Adipose tissue (tissue), 3 donors: Measurements from ENCODE around the gene MAPRE2. TPM values are rescaled to one million over a fixed set of nuclear protein-coding genes. Genes with fewer than 3 reads are reported as not detected.
A peak's percentile ranks its signal among the peaks of the same experiment; 100 is the strongest.

Experiments used
- H3K27ac ChIP-seq: one replicate; pipeline ENCODE4 v1.5.1; 2013; ENCODE audit warnings: low read depth, low read length
- WGBS, 3 donors: extraction: QIAGEN DNeasy Blood & Tissue Kit; methylation state at CpG; one replicate each; pipeline ENCODE4 v1.1.7; 2013; 5-methylcytosine and 5-hydroxymethylcytosine counted together
- polyA plus RNA-seq, 3 donors: library from polyadenylated mRNA; stranded (reverse); fragments of 200-250 nt; gene quantifications; one replicate each; pipeline ENCODE4 v1.2.3, GENCODE V29; 2013
- donor health status: healthy with polysubstance abuse.
- donor health status: Bipolar disorder and iron deficiency.
- donor health status: healthy.

Gene MAPRE2
- polyA plus RNA-seq, 3 donors, result 7.2 to 17.1 (median 10.8) TPM

DNA sequence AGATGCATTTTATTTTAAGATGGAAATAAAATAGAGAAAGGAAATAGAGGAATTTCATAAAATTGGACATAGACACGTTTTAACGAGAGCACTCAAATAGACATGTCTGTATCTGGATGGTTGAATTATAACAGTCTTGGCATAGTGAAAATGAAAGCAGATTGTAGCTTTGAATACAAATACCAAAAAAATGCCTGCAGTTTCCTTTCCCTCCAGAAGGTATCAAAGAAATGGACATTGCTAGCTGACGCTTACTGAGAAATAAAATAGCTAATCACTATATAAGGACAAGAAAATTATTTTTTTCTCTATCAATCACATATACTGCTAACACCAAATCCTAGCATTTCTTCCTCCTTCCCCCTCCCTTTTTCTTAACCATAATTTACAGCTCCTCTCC lies 11.4 kb upstream of the MAPRE2 start:
- WGBS, 3 donors, result 1 to 50% (median 9%) methylated on average over 3 of the region's 3 CpGs
- H3K27ac ChIP-seq, result no peak overlapping the region

DNA sequence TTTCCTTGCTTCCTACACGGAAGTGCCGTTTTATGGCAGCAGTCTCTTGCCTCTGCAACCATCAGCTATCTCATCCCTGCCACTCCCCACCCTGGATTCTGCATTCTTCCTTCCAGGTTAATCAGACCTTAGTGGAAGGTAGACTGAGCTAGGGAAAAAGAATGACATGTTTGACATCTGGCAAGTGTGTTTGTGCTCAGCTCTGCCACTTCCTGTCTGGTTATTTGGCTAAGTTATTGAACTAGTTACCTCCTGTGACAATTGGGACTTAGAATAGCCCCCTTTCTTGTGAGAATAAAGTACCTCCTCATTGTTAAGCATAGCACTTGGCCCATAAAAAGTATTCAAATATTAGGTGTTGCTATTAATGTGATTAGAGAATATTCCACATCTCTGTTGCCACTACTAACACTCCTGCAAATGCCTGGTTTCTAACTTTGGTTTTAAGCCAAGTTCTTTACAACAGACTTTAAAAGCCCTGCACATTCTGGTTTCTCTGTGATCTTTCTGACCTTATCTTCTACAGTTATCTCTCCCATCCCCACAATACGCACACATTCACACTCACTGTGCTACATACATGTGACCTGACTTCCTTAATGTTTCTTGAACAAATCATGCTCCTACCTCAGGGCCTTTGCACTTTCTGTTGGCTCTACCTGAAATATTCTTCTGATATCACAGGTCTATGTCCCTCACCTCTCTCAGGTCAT lies 10.8 kb upstream of the MAPRE2 start:
- WGBS, 3 donors, result 30 to 46% (median 33%) methylated on average over 3 of the region's 3 CpGs

DNA sequence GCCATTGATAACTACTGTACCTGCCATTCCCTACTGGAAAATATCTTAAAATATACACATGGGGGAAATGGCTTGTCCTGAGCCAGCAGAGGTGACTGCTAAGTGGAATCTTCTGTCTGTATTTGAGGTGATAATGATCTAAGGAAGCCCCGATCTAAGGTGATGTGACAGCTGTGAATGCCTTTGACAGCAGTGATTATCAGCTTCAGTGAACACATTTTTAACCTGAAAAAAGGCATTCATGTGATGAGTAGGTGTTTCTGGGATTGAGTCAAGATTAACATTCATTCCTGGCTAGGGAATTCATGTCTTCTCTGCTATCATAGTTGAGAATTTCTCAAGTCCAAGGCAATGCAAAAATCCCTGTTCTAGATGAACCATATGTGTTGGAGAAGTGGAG lies 9.1 kb upstream of the MAPRE2 start:
- H3K27ac ChIP-seq, result no peak overlapping the region
- WGBS, 3 donors, result 70 to 80% (median 77%) methylated on average over 1 of the region's 1 CpG

More for the DNA sequence above, 10.8 kb upstream of the MAPRE2 start:
- H3K27ac ChIP-seq, result no peak overlapping the region

DNA sequence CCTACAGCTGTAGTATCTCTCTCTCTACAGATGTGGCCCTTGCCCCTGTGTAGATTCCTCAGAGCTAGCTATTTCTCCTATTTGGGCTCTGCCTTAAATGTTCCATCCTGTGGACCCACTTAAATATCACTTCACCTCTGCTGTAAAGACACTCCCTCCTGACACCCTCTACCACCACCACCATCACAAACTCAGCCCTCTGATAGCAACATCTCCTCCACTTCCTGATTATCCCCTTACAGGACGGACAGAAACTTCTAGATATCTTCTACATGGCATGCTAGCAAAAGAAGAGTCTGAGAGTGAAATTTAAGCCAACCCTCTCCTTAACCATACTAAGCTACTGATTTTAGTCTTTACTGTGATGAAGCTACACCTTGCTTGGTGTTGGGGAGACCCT lies 3.2 kb upstream of the MAPRE2 start:
- 64 to 88% (median 71%) methylated on average over 1 of the region's 1 CpG for WGBS, 3 donors
- H3K27ac ChIP-seq, result no peak overlapping the region

DNA sequence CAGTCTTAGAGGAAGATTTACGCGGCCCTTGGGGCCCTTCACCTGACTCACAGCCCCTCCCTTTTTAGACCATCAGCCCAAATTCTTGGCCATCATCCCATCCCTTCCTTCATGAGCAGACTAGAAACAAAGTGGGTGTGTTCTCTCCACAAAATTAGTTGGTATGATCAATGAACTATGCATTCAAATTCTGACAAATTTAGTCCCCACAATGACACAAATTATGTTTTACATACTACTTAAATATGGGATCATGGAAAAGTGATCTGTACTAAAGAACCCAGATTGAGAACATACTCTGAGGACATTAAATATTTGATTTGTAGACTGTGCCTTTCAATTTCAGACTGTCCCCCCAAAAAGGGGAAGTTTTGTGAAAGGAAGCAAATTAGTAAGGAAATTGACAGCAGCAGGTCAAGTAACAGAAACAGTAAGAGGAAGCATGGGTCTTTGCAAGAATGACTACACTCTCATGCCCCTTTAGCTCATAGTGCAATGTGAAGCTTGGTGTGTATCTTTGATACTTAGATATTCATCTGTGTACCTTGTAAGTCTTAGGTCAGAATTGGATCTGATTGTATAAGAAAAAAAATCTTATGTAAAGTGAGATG lies 2.2 kb upstream of the MAPRE2 start:
- 57 to 90% (median 58%) methylated on average over 2 of the region's 2 CpGs for WGBS, 3 donors
- no peak overlapping the region for H3K27ac ChIP-seq

DNA sequence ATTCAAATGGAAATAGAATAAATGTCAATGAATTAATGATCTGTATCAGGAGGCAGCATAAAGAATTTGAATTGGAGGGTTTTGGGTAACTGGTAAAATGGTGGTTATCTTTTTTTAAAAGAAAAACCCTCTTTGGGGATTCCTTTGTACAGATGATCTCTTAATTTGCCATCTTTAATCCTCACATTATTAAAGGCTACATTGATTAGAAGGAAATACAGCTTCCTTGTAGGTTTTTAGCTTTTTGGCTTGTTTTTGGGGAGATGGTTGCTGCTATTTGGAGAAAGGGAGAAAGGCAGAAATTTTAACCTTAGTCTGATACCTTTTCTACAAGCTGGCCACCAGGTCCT lies 600 bp upstream of the MAPRE2 start:
- no peak overlapping the region for H3K27ac ChIP-seq

DNA sequence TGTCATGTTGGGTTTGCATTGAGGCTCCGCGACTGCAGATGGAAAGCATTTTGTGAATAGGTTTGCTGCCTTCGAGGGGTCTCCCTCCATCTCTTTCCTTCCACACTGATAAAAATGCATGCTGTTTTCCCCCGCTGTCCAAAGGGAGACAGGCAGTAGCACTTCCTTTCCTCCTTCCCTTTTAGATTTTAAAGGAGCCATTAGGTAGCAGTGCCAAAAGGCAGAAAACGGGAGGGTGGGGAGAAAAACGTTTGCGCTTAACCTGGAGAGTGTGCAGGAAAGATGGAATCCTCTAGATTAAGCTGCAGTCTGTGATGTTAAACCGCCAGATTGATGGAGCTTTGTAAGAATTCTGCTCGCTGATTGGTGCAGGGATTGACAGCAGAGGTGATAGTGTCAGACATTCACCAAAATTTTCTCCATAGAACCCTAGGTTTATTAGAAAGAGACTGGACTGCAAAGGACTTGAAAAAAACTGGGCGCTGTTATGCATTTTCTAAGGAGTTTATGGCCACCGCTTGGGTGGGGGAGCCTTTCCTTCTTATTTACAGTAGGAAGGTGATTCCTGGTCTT lies 688 bp downstream of the MAPRE2 start:
- WGBS, 3 donors, result 1 to 2% (median 2%) methylated on average over 11 of the region's 11 CpGs
- H3K27ac ChIP-seq, result peak overlapping the region; percentile 7

DNA sequence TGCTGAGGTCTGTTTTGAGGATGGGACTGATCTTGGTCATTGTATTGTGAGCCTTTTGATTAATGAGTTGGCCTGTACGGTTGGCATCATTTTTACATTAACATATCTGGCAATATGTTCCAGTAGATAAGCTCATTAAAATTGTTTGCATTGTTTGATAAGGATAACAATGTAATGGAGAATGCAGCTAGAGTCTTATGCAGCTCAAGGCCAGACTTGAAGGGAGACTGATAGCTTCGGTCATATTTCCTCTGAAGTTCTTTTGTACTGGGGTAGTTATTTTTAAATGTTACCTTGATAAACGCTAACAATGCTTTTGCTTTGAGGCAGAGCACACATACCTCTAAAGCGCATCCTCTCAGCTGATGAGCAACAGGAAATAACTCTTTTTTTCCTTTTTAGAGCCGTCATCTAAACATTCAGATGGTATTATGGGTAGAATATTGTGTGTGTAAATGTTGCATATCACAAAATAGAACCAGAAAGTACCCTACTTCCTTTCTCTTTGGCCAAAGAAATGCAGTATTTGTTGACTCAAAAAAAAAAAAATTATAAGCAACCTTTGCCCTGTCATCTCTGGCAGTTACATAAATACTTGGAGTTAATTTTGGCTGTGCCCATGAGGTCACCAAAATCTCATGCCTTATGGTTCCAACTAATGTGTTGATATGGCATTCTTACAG lies 1.3 kb downstream of the MAPRE2 start:
- no peak overlapping the region for H3K27ac ChIP-seq
- WGBS, 3 donors, result 12 to 19% (median 18%) methylated on average over 5 of the region's 5 CpGs

DNA sequence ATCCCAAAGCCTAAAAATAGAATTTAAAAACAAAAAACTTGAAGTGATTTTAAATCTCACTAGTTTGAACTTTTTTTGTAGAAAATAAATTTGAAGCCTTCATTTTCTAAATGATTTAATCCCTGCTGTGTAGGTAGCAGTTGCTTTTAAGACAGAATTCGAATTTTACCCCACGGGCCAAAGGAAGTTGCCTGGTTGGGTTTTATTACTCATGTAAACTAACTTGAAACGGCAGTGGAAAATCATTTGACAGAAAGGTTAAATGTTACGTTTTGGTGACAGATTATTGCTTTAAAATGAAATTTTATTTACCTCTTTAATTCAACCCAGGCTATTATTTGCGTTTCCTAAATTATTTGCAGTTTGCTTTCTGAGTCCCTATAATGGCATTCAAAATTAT lies 2.0 kb downstream of the MAPRE2 start:
- H3K27ac ChIP-seq, result no peak overlapping the region
- WGBS, 3 donors, result 37 to 57% (median 44%) methylated on average over 5 of the region's 5 CpGs

DNA sequence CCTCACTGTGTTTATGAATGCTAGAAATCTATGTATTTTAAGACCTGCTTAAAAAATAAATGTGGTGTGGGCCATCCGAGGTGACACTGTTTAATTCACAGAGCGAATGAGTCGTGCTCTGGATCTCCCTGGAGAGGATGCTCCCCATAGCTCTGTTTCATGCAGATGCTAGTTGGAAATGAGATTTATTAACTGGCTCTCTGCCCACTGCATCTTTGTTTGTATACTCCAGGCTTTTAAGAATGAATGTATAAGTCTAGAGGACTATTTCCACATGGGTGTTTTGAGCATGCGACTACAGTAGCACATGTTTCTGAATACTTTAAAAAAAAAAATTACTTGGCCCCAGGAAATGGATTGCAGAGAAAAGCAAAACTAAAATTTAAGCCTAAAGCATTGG lies 3.9 kb downstream of the MAPRE2 start:
- 20 to 67% (median 34%) methylated on average over 4 of the region's 4 CpGs for WGBS, 3 donors
- H3K27ac ChIP-seq, result no peak overlapping the region

DNA sequence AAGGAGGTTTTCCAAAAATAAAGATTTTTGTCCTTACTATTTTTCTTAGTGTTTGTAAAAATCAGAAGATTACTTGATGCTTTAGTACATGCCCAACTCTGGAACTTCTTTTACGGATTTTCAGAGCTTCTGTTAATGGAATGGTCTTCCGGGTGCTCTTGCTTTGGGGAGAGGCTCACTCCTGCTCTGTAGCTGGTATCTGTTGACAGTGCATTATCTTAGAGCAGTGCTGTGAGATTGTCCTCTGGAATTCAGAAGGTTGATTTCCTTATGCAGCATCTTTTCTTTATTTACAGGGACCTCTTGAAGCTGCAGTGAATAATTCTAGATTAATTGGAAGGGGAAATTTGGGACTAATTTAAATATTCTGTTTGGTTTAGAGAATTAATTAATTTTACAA lies 4.6 kb downstream of the MAPRE2 start:
- 41 to 84% (median 53%) methylated on average over 2 of the region's 2 CpGs for WGBS, 3 donors
- H3K27ac ChIP-seq, result no peak overlapping the region

DNA sequence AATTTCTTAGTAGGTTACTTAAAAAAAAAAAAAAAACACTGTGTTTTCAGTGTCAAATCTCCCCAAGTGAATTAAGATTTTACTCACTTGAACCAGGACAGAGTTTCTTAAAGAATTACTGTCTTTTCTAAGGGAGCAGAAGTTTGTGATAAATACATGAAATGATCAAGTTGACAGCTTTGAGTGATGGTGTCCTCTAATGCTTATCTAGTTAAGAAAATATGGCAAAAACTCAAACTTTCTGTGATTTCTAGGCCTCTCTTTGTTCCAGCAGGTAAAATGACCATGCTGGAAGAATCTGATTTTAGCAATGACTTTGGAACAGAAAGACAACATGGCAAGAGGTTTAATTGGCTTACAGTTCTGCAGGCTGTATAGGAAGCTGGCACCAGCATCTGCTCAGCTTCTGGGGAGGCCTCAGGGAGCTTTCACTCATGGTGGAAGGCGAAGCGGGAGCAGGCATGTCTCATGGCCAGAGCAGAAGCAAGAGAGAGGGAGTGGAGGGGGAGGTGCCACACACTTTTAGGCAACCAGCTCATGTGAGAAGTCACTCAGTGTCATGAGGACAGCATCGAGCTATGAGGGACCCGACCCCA lies 6.6 kb downstream of the MAPRE2 start:
- 97 to 100% (median 97%) methylated on average over 4 of the region's 4 CpGs for WGBS, 3 donors
- no peak overlapping the region for H3K27ac ChIP-seq

DNA sequence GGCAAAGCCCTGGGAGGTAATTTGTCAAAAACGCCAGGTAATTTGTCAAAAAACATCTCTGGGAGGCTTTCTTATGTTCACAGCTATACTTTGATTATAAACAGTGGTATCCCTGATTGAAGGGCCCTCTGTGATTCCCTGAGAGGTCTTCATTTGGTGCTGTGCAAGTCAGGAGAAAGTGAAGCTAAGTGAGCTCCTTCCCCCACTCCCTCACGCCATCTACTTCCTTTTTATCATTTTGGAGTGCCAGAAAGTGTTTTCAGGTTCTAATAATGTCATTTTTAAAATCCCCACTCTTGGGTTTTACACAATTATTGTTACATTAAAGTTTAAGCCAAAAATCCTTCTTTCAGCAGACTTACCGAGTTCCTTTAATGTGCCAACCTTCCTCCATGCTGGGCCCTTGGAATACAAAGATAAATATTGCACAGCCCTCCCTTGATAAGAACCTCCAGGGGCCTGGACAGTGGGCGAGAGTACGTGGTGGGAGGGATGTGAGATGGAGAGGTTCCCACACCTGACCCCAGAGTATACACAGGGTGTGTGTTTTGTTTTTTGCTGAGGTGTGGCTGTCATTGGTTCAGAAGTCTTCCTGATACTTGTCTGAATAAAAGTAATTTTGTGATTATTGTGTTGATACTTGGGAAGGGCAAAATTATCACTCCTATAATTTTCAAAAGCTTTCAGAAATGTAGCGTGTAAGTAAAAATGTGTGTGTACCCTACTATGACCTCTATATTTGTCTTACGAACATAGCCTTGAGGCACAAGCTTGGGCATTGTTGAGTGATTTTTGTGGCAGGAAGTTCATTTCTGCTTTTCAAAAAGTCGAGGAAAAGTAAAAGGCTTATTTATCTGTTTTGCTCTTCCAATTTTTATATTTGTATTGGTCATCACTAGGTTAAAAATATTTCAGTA lies 8.2 kb downstream of the MAPRE2 start:
- 49 to 58% (median 57%) methylated on average over 8 of the region's 8 CpGs for whole genome bisulfite sequencing, 3 donors
- H3K27ac ChIP-seq, result peak overlapping the region; percentile 19

DNA sequence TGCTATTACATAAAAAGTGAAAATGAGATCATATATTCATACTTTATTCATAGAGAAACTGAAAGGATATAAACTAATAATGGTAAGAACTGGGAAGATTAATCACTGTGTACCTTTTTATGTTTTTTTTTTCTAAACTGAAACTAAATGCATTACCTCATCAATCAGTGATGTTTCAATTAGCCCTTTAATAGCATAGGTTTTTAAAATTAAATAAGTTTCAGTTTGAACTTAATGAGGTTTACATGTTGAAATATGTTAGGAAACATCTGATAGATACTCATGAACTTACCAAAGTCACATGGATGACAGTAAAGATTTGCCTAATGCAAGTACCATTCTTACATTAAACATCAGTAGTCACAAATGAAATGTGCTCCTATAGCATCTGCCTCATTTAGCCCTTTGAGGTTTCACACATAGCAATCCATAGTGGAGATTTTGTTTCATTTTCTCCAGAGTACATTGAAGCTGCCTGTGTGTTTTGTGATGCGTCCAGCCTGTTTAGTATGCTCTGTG lies 8.9 kb downstream of the MAPRE2 start:
- WGBS, 3 donors, result 46 to 72% (median 54%) methylated on average over 1 of the region's 1 CpG
- no peak overlapping the region for H3K27ac ChIP-seq

DNA sequence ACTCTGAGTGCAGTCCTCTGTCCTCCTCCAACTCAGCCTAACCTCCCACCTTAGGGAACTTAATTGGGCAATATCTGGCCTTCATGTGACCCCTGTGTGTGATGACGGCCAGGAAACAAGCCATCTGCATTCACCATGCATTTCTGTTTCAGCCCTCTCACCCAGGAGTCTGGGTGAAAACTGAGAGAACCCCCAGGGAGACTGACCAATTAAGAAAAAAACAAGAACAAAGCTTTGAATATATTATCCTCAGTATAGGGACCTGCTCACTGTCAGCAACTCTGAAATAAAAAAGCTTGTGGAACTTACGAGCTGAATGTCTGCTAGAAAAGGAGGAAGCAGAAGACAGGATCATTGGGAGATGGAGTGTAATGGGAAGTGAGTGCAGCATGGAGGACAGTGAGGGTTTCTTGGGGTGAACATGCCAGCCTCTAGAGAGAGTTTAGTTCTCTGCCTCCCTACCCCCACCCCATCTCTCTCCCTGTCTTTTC lies 9.5 kb downstream of the MAPRE2 start:
- H3K27ac ChIP-seq, result no peak overlapping the region
- 23 to 75% (median 33%) methylated on average over 2 of the region's 2 CpGs for WGBS, 3 donors

DNA sequence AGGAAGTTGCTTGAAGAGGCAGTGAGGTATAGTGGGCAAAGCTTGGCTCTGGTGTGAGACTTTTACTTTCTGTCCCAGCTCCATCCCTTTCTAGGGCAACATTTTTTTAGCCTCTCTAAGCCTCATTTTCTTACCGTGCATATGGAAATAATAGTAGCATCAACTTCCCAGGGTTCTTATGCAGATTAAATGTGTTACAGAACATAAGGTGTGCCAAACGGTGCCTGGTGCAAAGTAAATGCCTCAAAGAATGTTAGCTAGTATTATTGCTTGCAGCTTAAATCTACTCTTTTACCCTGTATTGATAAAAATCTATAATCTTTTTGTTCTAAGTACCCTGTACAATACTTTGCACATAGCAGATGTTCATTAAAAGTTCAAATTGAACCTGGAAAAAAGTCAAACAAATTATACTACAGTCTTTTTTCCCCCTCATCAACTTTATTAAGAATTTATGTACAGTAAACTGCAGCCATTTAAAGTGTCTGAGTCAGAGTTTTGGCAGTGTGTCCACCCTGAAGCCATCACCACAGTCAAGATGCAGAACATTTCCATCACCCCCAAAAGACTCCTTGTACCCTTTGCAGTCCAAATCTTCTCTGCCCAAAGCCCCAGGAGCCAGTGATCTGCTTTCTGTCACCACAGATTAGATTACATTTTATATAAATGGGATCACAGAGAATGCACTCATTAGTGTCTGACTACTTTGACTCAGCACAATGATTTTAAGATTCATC lies 10.6 kb downstream of the MAPRE2 start:
- WGBS, 3 donors, result 85 to 94% (median 93%) methylated on average over 2 of the region's 2 CpGs
- H3K27ac ChIP-seq, result no peak overlapping the region

DNA sequence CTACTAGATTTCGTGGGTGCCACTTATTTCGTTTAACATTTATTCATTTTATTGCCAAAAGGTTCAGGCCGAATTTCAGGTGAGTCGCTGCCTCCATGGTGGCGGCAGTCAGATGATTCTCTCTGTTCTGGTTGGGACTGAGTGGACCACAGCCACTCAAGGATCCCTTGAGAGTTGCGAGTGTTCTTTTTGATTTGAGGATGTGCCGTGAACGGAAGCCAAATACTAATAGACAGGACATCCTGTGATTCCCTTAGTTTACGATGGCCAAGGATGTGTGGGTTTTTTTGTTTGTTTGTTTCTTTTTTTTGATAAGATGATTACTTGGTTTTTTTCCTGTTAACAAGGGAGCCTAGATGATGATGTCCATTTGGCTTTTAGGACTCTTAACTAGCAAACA lies 13.2 kb downstream of the MAPRE2 start:
- 65 to 92% (median 75%) methylated on average over 9 of the region's 9 CpGs for WGBS, 3 donors
- H3K27ac ChIP-seq, result no peak overlapping the region
